ENCODE results near the gene RAB18. TPM values are rescaled to one million over a fixed set of nuclear protein-coding genes. Genes with fewer than 3 reads are reported as not detected.

Gene RAB18
- total and polyA plus RNA-seq, 2 donors from 2014 or later, result 57.9 to 113 TPM

GRCh38 chr10:27494116-27494805, 9.8 kb upstream of the RAB18 start:
- Histone ChIP-seq H3K36me3 (ENCODE audit: control insufficient read depth in 2 of 3, insufficient read depth in 3 of 3, low read length in 3 of 3) (no peaks in the 10 kb centered on the region), H3K4me3 (ENCODE audit: low read length in 3 of 3) (no peak overlapping the region), H3K27ac (ENCODE audit: low read depth in 2 of 2, low read length in 2 of 2) (no peak overlapping the region), H3K4me1 (ENCODE audit: control insufficient read depth in 2 of 3, insufficient read depth in 2 of 3, low read depth in 1 of 3, low read length in 3 of 3) (no peaks in the 10 kb centered on the region), H3K9me3 (ENCODE audit: control insufficient read depth in 2 of 3, insufficient read depth in 1 of 3, low read length in 3 of 3) (peaks cover 0 to 7% (median 2%) of the 10 kb centered on the region in 3 donors), H3K27me3 (ENCODE audit: control insufficient read depth, insufficient read depth, low read length) (no peaks in the 10 kb centered on the region), H3K9ac (ENCODE audit: low read length in 3 of 3) (no peak overlapping the region)
- intact Hi-C loops (cut with DNase I), result no loop called here
- DNase-seq, result no peak
- TF ChIP-seq, protein P1, sequence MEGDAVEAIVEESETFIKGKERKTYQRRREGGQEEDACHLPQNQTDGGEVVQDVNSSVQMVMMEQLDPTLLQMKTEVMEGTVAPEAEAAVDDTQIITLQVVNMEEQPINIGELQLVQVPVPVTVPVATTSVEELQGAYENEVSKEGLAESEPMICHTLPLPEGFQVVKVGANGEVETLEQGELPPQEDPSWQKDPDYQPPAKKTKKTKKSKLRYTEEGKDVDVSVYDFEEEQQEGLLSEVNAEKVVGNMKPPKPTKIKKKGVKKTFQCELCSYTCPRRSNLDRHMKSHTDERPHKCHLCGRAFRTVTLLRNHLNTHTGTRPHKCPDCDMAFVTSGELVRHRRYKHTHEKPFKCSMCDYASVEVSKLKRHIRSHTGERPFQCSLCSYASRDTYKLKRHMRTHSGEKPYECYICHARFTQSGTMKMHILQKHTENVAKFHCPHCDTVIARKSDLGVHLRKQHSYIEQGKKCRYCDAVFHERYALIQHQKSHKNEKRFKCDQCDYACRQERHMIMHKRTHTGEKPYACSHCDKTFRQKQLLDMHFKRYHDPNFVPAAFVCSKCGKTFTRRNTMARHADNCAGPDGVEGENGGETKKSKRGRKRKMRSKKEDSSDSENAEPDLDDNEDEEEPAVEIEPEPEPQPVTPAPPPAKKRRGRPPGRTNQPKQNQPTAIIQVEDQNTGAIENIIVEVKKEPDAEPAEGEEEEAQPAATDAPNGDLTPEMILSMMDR (IDR thresholded peaks at IDR 0.05; ENCODE audit: borderline replicate concordance, extremely low read depth, insufficient read depth), result no peak
- FAIRE-seq, result no peak

DNA sequence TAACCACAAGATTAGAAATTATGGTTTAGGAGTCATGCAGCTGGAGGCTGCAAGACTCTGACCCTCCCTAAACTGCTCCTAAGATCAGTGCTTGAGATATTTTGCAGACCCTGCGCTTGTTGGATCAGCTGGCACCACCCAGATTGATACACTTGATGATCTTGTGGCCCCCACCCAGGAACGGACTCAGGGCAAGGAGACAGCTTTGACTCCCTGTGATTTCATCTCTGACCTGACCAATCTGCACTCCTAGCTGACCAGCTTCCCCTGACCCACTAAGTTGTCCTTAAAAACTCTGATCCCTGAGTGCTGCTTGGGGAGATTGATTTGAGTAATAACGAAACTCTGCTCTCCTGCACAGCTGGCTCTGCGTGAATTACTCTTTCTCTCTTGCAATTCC, 8.0 kb upstream of the RAB18 start:
- Histone ChIP-seq H3K4me3 (ENCODE audit: low read length in 3 of 3) (no peak overlapping the region), H3K36me3 (ENCODE audit: control insufficient read depth in 2 of 3, insufficient read depth in 3 of 3, low read length in 3 of 3) (no peaks in the 10 kb centered on the region), H3K27ac (ENCODE audit: low read depth in 2 of 2, low read length in 2 of 2) (no peak overlapping the region), H3K9ac (ENCODE audit: low read length in 3 of 3) (no peak overlapping the region), H3K9me3 (ENCODE audit: control insufficient read depth in 2 of 3, insufficient read depth in 1 of 3, low read length in 3 of 3) (peaks cover 0 to 2% (median under 1%) of the 10 kb centered on the region in 3 donors), H3K27me3 (ENCODE audit: control insufficient read depth, insufficient read depth, low read length) (no peaks in the 10 kb centered on the region), H3K4me1 (ENCODE audit: control insufficient read depth in 2 of 3, insufficient read depth in 2 of 3, low read depth in 1 of 3, low read length in 3 of 3) (no peaks in the 10 kb centered on the region)
- FAIRE-seq (no peak), DNase-seq (no peak)
- TF ChIP-seq, protein P1 (IDR thresholded peaks at IDR 0.05; ENCODE audit: borderline replicate concordance, extremely low read depth, insufficient read depth), result no peak
- intact Hi-C loops (cut with DNase I), result no loop called here

- Histone ChIP-seq H3K9me3 (ENCODE audit: control insufficient read depth in 2 of 3, insufficient read depth in 1 of 3, low read length in 3 of 3) (no peaks in the 10 kb centered on the region), H3K36me3 (ENCODE audit: control insufficient read depth in 2 of 3, insufficient read depth in 3 of 3, low read length in 3 of 3) (no peaks in the 10 kb centered on the region), H3K27me3 (ENCODE audit: control insufficient read depth, insufficient read depth, low read length) (no peaks in the 10 kb centered on the region), H3K4me1 (ENCODE audit: control insufficient read depth in 2 of 3, insufficient read depth in 2 of 3, low read depth in 1 of 3, low read length in 3 of 3) (peaks cover 0 to 2% (median 0%) of the 10 kb centered on the region in 3 donors), H3K4me3 (ENCODE audit: low read length in 3 of 3) (no peak overlapping the region), H3K9ac (ENCODE audit: low read length in 3 of 3) (no peak overlapping the region), H3K27ac (ENCODE audit: low read depth in 2 of 2, low read length in 2 of 2) (no peak overlapping the region)
- intact Hi-C loops (cut with DNase I), result no loop called here
- DNase-seq, result no peak
- TF ChIP-seq, protein P1 (IDR thresholded peaks at IDR 0.05; ENCODE audit: borderline replicate concordance, extremely low read depth, insufficient read depth), result no peak
- no peak for FAIRE-seq
Measured at GRCh38 chr10:27500096-27500495, 4.0 kb upstream of the RAB18 start.
